GM12891 (cell line): Measurements from ENCODE around the gene UNG.

Source experiments
- PAX5 ChIP-seq: IDR thresholded peaks from 2 replicates; pipeline ENCODE4 v1.6.1; 2011; ENCODE audit warnings: low read length, moderate library complexity, mild to moderate bottlenecking; ENCODE audit not compliant: insufficient read depth, severe bottlenecking
- POLR2A ChIP-seq: IDR thresholded peaks from 2 replicates; pipeline ENCODE4 v1.6.1; 2011; ENCODE audit warnings: low read depth, low read length, control low read depth
- POLR2AphosphoS5 ChIP-seq: IDR thresholded peaks from 2 replicates; pipeline ENCODE4 v1.6.1; 2011; ENCODE audit warnings: low read depth, low read length, control low read depth
- SPI1 ChIP-seq: IDR thresholded peaks from 2 replicates; pipeline ENCODE4 v1.6.1; 2011; ENCODE audit warnings: low read depth, low read length, control low read depth
- TAF1 ChIP-seq: IDR thresholded peaks from 2 replicates; pipeline ENCODE4 v1.6.1; 2011; ENCODE audit warnings: low read depth, low read length, control low read depth

GRCh38 chr12:109085590-109085989 is 11.8 kb upstream of the UNG start:
- TF ChIP-seq TAF1 (no peak), POLR2A (no peak), POLR2AphosphoS5 (no peak), SPI1 (no peak), PAX5 (no peak)
